Measurements from ENCODE around the gene MAGEA11. TPM values are rescaled to one million over a fixed set of nuclear protein-coding genes. Genes with fewer than 3 reads are reported as not detected.

The MAGEA11 gene
- total RNA-seq, 2 donors from 2014 or later = not detected

GRCh38 chrX:149682956-149683947, 28.6 kb upstream of the MAGEA11 start:
- Histone ChIP-seq H3K27ac (no peak overlapping the region), H3K4me3 (no peak overlapping the region), H3K36me3 (replicated peaks in 1 of 2; ENCODE audit: insufficient read depth in 1 of 2, low read depth in 2 of 2) (no peaks in the 10 kb centered on the region), H3K4me1 (no peaks in the 10 kb centered on the region), H3K27me3 (no peaks in the 10 kb centered on the region), H3K9me3 (no peaks in the 10 kb centered on the region)
- DNase-seq (no peak), ATAC-seq (no peak)
- no peak for TF ChIP-seq POLR2A (IDR thresholded peaks at IDR 0.05)
- TF ChIP-seq, protein P1, sequence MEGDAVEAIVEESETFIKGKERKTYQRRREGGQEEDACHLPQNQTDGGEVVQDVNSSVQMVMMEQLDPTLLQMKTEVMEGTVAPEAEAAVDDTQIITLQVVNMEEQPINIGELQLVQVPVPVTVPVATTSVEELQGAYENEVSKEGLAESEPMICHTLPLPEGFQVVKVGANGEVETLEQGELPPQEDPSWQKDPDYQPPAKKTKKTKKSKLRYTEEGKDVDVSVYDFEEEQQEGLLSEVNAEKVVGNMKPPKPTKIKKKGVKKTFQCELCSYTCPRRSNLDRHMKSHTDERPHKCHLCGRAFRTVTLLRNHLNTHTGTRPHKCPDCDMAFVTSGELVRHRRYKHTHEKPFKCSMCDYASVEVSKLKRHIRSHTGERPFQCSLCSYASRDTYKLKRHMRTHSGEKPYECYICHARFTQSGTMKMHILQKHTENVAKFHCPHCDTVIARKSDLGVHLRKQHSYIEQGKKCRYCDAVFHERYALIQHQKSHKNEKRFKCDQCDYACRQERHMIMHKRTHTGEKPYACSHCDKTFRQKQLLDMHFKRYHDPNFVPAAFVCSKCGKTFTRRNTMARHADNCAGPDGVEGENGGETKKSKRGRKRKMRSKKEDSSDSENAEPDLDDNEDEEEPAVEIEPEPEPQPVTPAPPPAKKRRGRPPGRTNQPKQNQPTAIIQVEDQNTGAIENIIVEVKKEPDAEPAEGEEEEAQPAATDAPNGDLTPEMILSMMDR (IDR thresholded peaks at IDR 0.05) = no peak
- WGBS, 2 donors = 51 to 52% methylated on average over 7 to 9 of the region's 9 CpGs
- intact Hi-C loops (cut with DNase I) = no loop called here

DNA sequence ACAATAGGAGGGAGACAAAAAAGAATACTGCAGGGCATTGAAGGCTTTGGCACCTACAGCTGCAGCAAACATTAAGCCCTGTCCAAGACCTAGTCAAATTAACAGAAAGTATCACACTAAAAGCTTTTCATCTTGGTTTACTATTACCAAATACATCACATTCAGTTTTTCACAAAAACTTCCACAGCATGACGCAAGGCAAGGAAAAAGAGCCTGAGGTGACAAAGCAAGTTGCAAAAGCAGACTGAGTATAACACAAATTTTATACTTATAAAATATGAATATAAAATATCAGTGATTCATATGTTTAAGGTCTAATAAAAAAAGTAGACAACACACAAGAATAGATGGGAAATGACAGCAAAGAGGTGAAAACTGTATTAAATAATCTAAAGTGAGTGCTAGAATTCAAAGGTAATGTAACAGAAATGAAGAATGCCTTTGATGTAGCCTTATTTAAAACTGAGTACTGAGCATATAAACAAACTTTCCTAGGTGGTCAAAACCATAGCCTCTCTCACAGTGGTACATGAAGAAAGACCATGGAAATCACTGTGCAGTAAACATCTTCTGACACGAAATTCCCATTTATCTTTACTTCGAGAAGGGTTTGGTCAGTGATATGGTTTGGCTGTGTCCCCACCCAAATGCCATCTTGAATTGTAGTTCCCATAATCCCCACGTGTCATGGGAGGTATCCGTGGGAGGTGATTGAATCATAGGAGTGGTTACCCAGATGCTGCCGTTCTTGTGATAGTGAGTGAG, 27.7 kb upstream of the MAGEA11 start:
- Histone ChIP-seq H3K9me3 (no peaks in the 10 kb centered on the region), H3K4me1 (no peaks in the 10 kb centered on the region), H3K36me3 (replicated peaks in 1 of 2; ENCODE audit: insufficient read depth in 1 of 2, low read depth in 2 of 2) (no peaks in the 10 kb centered on the region), H3K4me3 (no peak overlapping the region), H3K27me3 (no peaks in the 10 kb centered on the region), H3K27ac (no peak overlapping the region)
- DNase-seq (no peak), ATAC-seq (no peak)
- TF ChIP-seq, protein P1 (IDR thresholded peaks at IDR 0.05) = no peak
- TF ChIP-seq POLR2A (IDR thresholded peaks at IDR 0.05) = no peak
- 63 to 65% methylated on average over 6 of the region's 6 CpGs for WGBS, 2 donors
- intact Hi-C loops (cut with DNase I) = no loop called here

DNA sequence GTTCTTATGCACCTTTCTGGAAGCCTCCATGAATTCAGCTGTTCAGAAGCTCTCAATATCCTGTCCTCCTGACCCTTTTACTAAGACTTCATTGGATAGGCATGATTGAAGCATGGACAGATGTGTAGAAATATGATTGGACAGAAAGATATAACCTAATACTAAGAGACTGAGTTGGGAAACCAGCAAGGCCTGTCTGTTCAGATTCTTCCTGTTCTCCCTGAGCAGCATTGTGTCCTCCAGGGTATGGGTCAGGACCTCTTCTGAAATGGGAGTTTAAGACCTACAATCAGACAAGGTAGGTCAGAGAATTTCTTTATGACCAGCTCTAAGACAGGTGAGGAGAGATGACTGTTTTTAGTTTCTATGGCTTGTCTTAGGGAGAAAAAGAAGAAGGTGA, 23.9 kb upstream of the MAGEA11 start:
- no peak for DNase-seq
- no peak for ATAC-seq
- H3K27ac ChIP-seq = no peak overlapping the region
- no peak for TF ChIP-seq POLR2A (IDR thresholded peaks at IDR 0.05)
- TF ChIP-seq, protein P1 (IDR thresholded peaks at IDR 0.05) = no peak
- no peaks in the 10 kb centered on the region for H3K4me1 ChIP-seq
- H3K9me3 ChIP-seq = no peaks in the 10 kb centered on the region
- intact Hi-C loops (cut with DNase I) = no loop called here
- H3K27me3 ChIP-seq = no peaks in the 10 kb centered on the region
- no peaks in the 10 kb centered on the region for H3K36me3 ChIP-seq (replicated peaks in 1 of 2; ENCODE audit: insufficient read depth in 1 of 2, low read depth in 2 of 2)
- H3K4me3 ChIP-seq = no peak overlapping the region

GRCh38 chrX:149688552-149688951, 23.3 kb upstream of the MAGEA11 start:
- intact Hi-C loops (cut with DNase I) = no loop called here
- Histone ChIP-seq H3K4me1 (no peaks in the 10 kb centered on the region), H3K36me3 (replicated peaks in 1 of 2; ENCODE audit: insufficient read depth in 1 of 2, low read depth in 2 of 2) (no peaks in the 10 kb centered on the region), H3K27me3 (no peaks in the 10 kb centered on the region), H3K9me3 (no peaks in the 10 kb centered on the region), H3K27ac (no peak overlapping the region), H3K4me3 (no peak overlapping the region)
- no peak for ATAC-seq
- DNase-seq = no peak
- TF ChIP-seq, protein P1 (IDR thresholded peaks at IDR 0.05) = no peak
- no peak for TF ChIP-seq POLR2A (IDR thresholded peaks at IDR 0.05)
- WGBS, 2 donors = 74 to 78% methylated on average over 1 of the region's 1 CpG

Data from body of pancreas (tissue), 4 donors.